ENCODE data around the gene ZC3H7A.
"Not testable (repeated sequence)": the region's sequence is repeated elsewhere in the genome, so short reads cannot be mapped to it uniquely, and the experiment has no call there.

ZC3H7A gene

DNA sequence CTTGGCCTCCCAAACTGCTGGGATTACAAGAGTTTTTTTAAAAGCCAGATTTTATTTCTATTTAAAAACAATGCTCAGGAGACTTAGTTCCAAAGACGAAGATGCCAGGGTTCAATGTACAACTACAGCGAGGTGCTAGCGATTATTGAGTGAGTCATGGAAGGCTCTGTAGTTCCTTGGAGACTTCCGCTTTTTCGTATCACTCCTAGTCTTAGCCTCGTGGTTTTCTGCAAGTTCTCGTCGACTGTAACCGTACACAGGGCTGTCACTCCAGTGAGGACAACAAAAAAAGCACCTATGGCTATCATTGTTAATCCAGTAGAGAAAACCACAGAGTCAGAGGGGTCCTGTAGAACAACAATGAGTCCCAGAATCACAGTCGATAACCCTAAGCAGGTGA, 22.7 kb upstream of the ZC3H7A start (continued):
- TF ChIP-seq ZNF211 (tag by site-specific recombination; IDR thresholded peaks at IDR 0.05; ENCODE audit: low read depth) (no peak), ZNF324 (tag by site-specific recombination; IDR thresholded peaks at IDR 0.05) (no peak)

DNA sequence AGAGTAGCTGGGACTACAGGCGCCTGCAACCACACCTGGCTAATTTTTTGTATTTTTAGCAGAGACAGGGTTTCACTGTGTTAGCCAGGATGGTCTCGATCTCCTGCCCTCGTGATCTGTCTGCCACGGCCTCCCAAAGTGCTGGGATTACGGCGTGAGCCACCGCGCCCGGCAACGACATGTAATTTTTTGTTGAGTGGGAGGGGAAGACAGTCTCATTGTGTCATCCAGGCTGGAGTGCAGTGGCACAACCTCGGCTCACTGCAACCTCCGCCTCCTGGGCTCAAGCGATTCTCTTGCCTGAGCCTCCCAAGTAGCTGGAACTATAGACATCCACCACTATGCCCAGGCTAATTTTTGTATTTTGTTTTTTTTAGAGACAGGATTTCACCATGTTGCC, 21.9 kb upstream of the ZC3H7A start:
- H3K36me3 ChIP-seq (ENCODE audit: control insufficient read depth in 2 of 2, insufficient read depth in 1 of 2, low read length in 2 of 2); CTCF ChIA-PET; H3K4me3 ChIP-seq (ENCODE audit: low read depth, low read length); POLR2A ChIA-PET; H3K9me3 ChIP-seq (ENCODE audit: control insufficient read depth, insufficient read depth, low read depth, low read length); H3K4me1 ChIP-seq (ENCODE audit: control insufficient read depth, insufficient read depth, low read length); H3K27ac ChIP-seq (ENCODE audit: extremely low read depth, low read depth, low read length): not testable (repeated sequence)
- 0 out of 2 replicates have a peak, but pooled peaks have one; percentile 7 for TF ChIP-seq ZFHX2 (tag by site-specific recombination; conservative IDR thresholded peaks at IDR 0.05)

DNA sequence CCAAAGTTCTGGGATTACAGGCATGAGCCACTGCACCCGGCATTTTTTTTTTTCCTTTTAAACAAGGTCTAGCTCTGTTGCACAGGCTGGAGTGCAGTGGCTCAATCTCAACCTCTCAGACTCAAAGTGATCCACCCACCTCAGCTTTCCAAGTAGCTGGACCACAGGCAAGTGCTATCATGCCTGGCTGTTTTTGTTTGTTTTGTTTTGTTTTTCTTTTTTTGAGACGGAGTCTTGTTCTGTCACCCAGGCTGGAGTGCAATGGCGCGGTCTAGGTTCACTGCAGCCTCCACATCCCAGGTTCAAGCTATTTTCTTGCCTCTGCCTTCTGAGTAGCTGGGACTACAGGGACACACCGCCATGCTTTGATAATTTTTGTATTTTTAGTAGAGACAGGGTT, 19.1 kb upstream of the ZC3H7A start:
- Histone ChIP-seq H3K4me3 (ENCODE audit: low read depth, low read length) (no peak overlapping the region), H3K36me3 (ENCODE audit: control insufficient read depth in 2 of 2, insufficient read depth in 1 of 2, low read length in 2 of 2) (no peaks in the 10 kb centered on the region), H3K4me1 (ENCODE audit: control insufficient read depth, insufficient read depth, low read length) (no peaks in the 10 kb centered on the region), H3K27ac (ENCODE audit: extremely low read depth, low read depth, low read length) (no peak overlapping the region), H3K9me3 (ENCODE audit: control insufficient read depth, insufficient read depth, low read depth, low read length) (no peaks in the 10 kb centered on the region)
- POLR2A ChIA-PET: interaction anchor here (0.9 kb wide), 1 partner anchor 35 kb away, joined by 3 read pairs; no protein-coding TSS in a partner anchor
- CTCF ChIA-PET: interaction anchor here (2.2 kb wide), 1 partner anchor 409 kb away, joined by 13 read pairs; no protein-coding TSS in a partner anchor
- TF ChIP-seq, protein P1, sequence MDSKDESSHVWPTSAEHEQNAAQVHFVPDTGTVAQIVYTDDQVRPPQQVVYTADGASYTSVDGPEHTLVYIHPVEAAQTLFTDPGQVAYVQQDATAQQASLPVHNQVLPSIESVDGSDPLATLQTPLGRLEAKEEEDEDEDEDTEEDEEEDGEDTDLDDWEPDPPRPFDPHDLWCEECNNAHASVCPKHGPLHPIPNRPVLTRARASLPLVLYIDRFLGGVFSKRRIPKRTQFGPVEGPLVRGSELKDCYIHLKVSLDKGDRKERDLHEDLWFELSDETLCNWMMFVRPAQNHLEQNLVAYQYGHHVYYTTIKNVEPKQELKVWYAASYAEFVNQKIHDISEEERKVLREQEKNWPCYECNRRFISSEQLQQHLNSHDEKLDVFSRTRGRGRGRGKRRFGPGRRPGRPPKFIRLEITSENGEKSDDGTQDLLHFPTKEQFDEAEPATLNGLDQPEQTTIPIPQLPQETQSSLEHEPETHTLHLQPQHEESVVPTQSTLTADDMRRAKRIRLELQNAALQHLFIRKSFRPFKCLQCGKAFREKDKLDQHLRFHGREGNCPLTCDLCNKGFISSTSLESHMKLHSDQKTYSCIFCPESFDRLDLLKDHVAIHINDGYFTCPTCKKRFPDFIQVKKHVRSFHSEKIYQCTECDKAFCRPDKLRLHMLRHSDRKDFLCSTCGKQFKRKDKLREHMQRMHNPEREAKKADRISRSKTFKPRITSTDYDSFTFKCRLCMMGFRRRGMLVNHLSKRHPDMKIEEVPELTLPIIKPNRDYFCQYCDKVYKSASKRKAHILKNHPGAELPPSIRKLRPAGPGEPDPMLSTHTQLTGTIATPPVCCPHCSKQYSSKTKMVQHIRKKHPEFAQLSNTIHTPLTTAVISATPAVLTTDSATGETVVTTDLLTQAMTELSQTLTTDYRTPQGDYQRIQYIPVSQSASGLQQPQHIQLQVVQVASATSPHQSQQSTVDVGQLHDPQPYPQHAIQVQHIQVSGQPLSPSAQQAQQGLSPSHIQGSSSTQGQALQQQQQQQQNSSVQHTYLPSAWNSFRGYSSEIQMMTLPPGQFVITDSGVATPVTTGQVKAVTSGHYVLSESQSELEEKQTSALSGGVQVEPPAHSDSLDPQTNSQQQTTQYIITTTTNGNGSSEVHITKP (tag by site-specific recombination; IDR thresholded peaks at IDR 0.05): peak; percentile 70
- no peak for TF ChIP-seq ZNF664 (tag by site-specific recombination; IDR thresholded peaks at IDR 0.05)
- no peak for TF ChIP-seq ZFHX2 (tag by site-specific recombination; conservative IDR thresholded peaks at IDR 0.05)
- TF ChIP-seq ZNF792 (tag by site-specific recombination; IDR thresholded peaks at IDR 0.05): no peak
- peak; percentile 84 for TF ChIP-seq ZNF677 (tag by site-specific recombination; IDR thresholded peaks at IDR 0.05)

DNA sequence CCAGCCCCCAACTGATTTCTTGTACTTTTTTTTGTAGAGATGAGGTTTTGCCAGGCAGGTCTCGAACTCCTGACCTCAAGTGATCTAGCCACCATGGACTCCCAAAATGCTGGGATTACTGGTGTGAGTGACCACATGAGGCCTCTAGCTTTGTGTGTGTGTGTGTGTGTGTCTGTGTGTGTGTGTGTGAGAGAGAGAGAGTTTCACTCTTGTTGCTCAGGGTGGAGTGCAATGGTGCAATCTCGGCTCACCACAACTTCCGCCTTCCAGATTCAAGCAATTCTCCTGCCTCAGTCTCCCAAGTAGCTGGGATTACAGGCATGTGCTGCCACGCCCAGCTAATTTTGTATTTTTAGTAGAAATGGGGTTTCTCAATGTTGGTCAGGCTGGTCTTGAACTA, 17.7 kb upstream of the ZC3H7A start:
- H3K36me3 ChIP-seq (ENCODE audit: control insufficient read depth in 2 of 2, insufficient read depth in 1 of 2, low read length in 2 of 2); H3K4me3 ChIP-seq (ENCODE audit: low read depth, low read length); H3K27ac ChIP-seq (ENCODE audit: extremely low read depth, low read depth, low read length); POLR2A ChIA-PET; H3K9me3 ChIP-seq (ENCODE audit: control insufficient read depth, insufficient read depth, low read depth, low read length); H3K4me1 ChIP-seq (ENCODE audit: control insufficient read depth, insufficient read depth, low read length): not testable (repeated sequence)
- 0 out of 2 replicates have a peak, but pooled peaks have one; percentile 34 for TF ChIP-seq ZSCAN4 (tag by site-specific recombination; IDR thresholded peaks at IDR 0.05)
- CTCF ChIA-PET: interaction anchor here (0.5 to 1.4 kb wide), 4 partner anchors 38 to 832 kb away, joined by 3 to 5 read pairs (median 3); no protein-coding TSS in a partner anchor

GRCh38 chr16:11806721-11807120, 9.7 kb upstream of the ZC3H7A start:
- Histone ChIP-seq H3K9me3 (ENCODE audit: control insufficient read depth, insufficient read depth, low read depth, low read length) (no peaks in the 10 kb centered on the region), H3K4me1 (ENCODE audit: control insufficient read depth, insufficient read depth, low read length) (no peaks in the 10 kb centered on the region), H3K36me3 (ENCODE audit: control insufficient read depth in 2 of 2, insufficient read depth in 1 of 2, low read length in 2 of 2) (no peaks in the 10 kb centered on the region), H3K4me3 (ENCODE audit: low read depth, low read length) (no peak overlapping the region), H3K27ac (ENCODE audit: extremely low read depth, low read depth, low read length) (no peak overlapping the region)
- ChIA-PET CTCF (interaction anchor here (0.6 to 2.7 kb wide), 2 partner anchors 9 to 733 kb away, joined by 4 to 14 read pairs; partner anchors contain the start of gene ZC3H7A), POLR2A (interaction anchor here (0.6 to 2.7 kb wide), 2 partner anchors 9 to 107 kb away, joined by 3 to 14 read pairs; no protein-coding TSS in a partner anchor)
- TF ChIP-seq ZNF423 (tag by site-specific recombination; IDR thresholded peaks at IDR 0.05): no peak
- no peak for TF ChIP-seq ZNF133 (tag by site-specific recombination; IDR thresholded peaks at IDR 0.05)
- no peak for TF ChIP-seq ZNF488 (tag by site-specific recombination; IDR thresholded peaks at IDR 0.05)
- TF ChIP-seq ZNF37A (tag by site-specific recombination; IDR thresholded peaks at IDR 0.05): no peak
- TF ChIP-seq TSHZ1 (tag by site-specific recombination; IDR thresholded peaks at IDR 0.05; ENCODE audit: borderline replicate concordance): no peak
- no peak for TF ChIP-seq ZIC2 (tag by site-specific recombination; IDR thresholded peaks at IDR 0.05)
